IMR-90 (cell line): ENCODE measurements around the gene HPS4.

Experiments used
- NFE2L2 ChIP-seq: fragments of 150-350 bp; IDR thresholded peaks from 2 replicates; pipeline ENCODE4 v1.6.1; 2016; ENCODE audit warnings: low read depth, mild to moderate bottlenecking, low read length
- RFX5 ChIP-seq: IDR thresholded peaks from 2 replicates; pipeline ENCODE4 v1.8.0; 2012; ENCODE audit warnings: low read depth, mild to moderate bottlenecking, low read length, moderate library complexity

DNA sequence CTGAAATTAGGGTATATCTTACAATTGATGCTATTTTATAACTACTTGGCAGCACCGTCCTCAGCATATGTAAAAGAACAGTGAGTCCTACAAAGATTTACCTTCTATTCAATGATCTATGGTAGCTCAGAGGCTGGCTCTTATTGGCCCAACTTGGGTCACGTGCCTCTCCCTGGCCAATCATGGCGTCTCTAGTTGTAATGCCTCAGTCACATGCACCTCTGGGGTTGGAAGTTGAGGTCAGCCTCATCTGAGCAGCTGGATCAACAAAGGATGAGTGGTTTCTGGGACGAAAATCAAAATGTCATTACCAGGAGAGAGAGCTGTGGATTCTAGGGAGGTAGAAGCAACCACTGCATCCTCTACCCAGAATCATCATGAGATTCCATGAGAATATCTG lies 77.5 kb downstream of the HPS4 start:
- TF ChIP-seq NFE2L2 (no peak), RFX5 (no peak)
